Measurements from ENCODE around the gene ITGA3. TPM values are rescaled to one million over a fixed set of nuclear protein-coding genes. Genes with fewer than 3 reads are reported as not detected.

Gene ITGA3
- total and polyA plus RNA-seq, 2 of the 13 experiments (the other 11 are each of a cell fraction or from before 2014, with no cell fraction given): 0.48 to 0.69 TPM

- ATAC-seq (no peak), FAIRE-seq (no peak), DNase-seq (ENCODE audit: low spot score) (no peak)
- no peak overlapping the region for H3K27ac ChIP-seq (ENCODE audit: extremely low read length, insufficient read depth, low read length)
- H3K79me2 ChIP-seq (ENCODE audit: insufficient read depth, low read length): no peaks in the 10 kb centered on the region
- H3K9ac ChIP-seq (ENCODE audit: insufficient read depth, low read depth, low read length): no peak overlapping the region
- H3K4me1 ChIP-seq (ENCODE audit: insufficient read depth, low read length): no peaks in the 10 kb centered on the region
- H4K20me1 ChIP-seq (ENCODE audit: insufficient read depth, low read length): no peaks in the 10 kb centered on the region
- in situ Hi-C loops (cut with HindIII; ENCODE audit: extremely low pct_ligation_motif_present, low pct_unique_long_range_greater_than_20kb): no loop called here
- BruUV-seq (replicated peaks): no TSS peak
- H3K27me3 ChIP-seq (ENCODE audit: control insufficient read depth in 1 of 2, insufficient read depth in 2 of 2, low read length in 2 of 2): peaks cover 4 to 13% of the 10 kb centered on the region in 2 experiments; a peak in 2 of 5 replicates
- H2AFZ ChIP-seq (ENCODE audit: low read length): no peak overlapping the region
- no peaks in the 10 kb centered on the region for H3K36me3 ChIP-seq (replicated peaks in 1 of 2; ENCODE audit: control insufficient read depth in 1 of 2, insufficient read depth in 2 of 2, low read length in 2 of 2)
- H3K4me2 ChIP-seq (ENCODE audit: low read depth, low read length): no peak overlapping the region
- H3K9me3 ChIP-seq (ENCODE audit: low read length): no peaks in the 10 kb centered on the region
- POLR2A ChIA-PET: no interaction called here
- CTCF ChIA-PET (ENCODE audit: low intra/inter-chr PET ratio, low total read pairs): no interaction called here
- WGBS (ENCODE audit: low lambda C conversion rate): 16% methylated on average over 4 of the region's 4 CpGs
- intact Hi-C loops (cut with micrococcal nuclease; ENCODE audit: unreplicated experiment): no loop called here
- no peak overlapping the region for H3K4me3 ChIP-seq (replicated peaks in 1 of 3; ENCODE audit: insufficient read depth in 1 of 3, low read depth in 2 of 3, low read length in 3 of 3)
- TF ChIP-seq, protein P1, sequence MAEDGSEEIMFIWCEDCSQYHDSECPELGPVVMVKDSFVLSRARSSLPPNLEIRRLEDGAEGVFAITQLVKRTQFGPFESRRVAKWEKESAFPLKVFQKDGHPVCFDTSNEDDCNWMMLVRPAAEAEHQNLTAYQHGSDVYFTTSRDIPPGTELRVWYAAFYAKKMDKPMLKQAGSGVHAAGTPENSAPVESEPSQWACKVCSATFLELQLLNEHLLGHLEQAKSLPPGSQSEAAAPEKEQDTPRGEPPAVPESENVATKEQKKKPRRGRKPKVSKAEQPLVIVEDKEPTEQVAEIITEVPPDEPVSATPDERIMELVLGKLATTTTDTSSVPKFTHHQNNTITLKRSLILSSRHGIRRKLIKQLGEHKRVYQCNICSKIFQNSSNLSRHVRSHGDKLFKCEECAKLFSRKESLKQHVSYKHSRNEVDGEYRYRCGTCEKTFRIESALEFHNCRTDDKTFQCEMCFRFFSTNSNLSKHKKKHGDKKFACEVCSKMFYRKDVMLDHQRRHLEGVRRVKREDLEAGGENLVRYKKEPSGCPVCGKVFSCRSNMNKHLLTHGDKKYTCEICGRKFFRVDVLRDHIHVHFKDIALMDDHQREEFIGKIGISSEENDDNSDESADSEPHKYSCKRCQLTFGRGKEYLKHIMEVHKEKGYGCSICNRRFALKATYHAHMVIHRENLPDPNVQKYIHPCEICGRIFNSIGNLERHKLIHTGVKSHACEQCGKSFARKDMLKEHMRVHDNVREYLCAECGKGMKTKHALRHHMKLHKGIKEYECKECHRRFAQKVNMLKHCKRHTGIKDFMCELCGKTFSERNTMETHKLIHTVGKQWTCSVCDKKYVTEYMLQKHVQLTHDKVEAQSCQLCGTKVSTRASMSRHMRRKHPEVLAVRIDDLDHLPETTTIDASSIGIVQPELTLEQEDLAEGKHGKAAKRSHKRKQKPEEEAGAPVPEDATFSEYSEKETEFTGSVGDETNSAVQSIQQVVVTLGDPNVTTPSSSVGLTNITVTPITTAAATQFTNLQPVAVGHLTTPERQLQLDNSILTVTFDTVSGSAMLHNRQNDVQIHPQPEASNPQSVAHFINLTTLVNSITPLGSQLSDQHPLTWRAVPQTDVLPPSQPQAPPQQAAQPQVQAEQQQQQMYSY (CRISPR knock-in tag; IDR thresholded peaks at IDR 0.05): no peak
- TF ChIP-seq ZNF768 (CRISPR knock-in tag; IDR thresholded peaks at IDR 0.05): no peak
- no peak for TF ChIP-seq ZNF138 (CRISPR knock-in tag; IDR thresholded peaks at IDR 0.05; ENCODE audit: low read depth)
- TF ChIP-seq DZIP1 (CRISPR knock-in tag; IDR thresholded peaks at IDR 0.05): no peak
- no peak for TF ChIP-seq ZNF33B (CRISPR knock-in tag; IDR thresholded peaks at IDR 0.05)
- no peak for TF ChIP-seq ZNF790 (CRISPR knock-in tag; IDR thresholded peaks at IDR 0.05; ENCODE audit: borderline replicate concordance)
- TF ChIP-seq GABPB1 (CRISPR knock-in tag; IDR thresholded peaks at IDR 0.05): no peak
- no peak for TF ChIP-seq ZNF616 (CRISPR knock-in tag; IDR thresholded peaks at IDR 0.05; ENCODE audit: low read depth)
Observed at GRCh38 chr17:50045154-50045553, 10.8 kb upstream of the ITGA3 start.
